Body of pancreas (tissue), 4 donors: ENCODE results near the gene TGM3.

Source experiments
- CTCF ChIP-seq, 7 experiments: fragments of 450-650 bp in 4 of 7; fragments of 200-600 bp in 3 of 7; sonication (generic) in 3 of 7; IDR thresholded peaks; one replicate each; pipeline ENCODE4 v1.5.1; 2016 to 2019; ENCODE audit warnings: antibody characterized with exemption in 7 of 7
- POLR2A ChIP-seq, 3 donors: fragments of 450-650 bp; IDR thresholded peaks; one replicate each; pipeline ENCODE4 v1.6.1; 2016; ENCODE audit warnings: antibody characterized with exemption in 3 of 3, mild to moderate bottlenecking in 2 of 3

DNA sequence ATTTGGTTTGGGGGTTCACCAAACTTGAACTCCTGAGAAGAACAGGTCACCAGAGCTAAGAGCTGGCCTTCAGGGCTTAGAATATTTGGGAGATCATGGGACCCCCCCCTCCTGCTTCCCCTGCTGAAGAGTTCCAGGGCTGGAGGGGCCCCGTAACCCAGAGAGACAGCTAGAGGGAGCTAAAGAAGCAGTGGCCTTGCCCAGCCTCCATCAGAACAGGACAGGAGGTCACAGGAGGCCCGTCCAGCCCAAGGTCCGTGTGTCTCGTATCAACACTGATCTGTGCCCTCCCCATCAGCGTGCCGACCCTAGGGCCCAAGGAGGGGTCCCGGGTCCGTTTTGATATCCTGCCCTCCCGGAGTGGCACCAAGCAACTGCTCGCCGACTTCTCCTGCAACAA, 44.3 kb downstream of the TGM3 start:
- TF ChIP-seq CTCF (IDR thresholded peaks at IDR 0.05) (no peak), POLR2A (IDR thresholded peaks at IDR 0.05) (no peak)
